ENCODE results near the gene PLA2G5. TPM values are rescaled to one million over a fixed set of nuclear protein-coding genes. Genes with fewer than 3 reads are reported as not detected.

Gene PLA2G5
- total and polyA plus RNA-seq, 2 donors from 2014 or later, result 0.47 to 0.58 TPM

DNA sequence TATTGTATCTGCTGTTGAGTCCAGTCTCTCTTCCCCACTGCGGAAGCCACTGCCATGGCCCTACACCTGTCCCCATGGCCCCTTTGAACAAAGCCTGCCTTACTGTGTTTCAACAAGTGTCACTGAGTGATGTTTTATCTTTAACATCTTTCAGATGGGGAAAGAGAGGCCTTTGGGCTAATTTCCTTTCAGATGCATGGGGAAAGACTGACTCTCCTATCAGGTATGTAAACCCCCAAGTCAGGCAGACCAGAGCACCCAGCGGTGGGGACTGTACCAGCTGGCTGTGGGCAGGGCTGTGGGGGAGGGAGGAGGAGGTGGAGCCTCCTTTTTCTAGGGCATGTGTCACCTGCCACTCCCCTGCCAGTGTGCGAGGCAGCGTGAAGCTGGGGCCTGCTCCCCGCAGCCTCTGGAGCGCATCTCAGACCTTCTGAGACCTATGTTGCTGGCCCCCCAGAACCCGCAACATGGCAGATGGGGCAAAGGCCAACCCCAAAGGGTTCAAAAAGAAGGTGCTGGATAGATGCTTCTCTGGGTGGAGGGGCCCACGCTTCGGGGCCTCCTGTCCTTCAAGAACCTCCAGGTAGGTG lies 69.1 kb downstream of the PLA2G5 start, which contains the start of gene PLA2G2F:
Gene PLA2G2F (plus strand): TSS at position 363 of the 590 bp plus-strand sequence. CDS start 105 bp downstream, at position 468.
- Histone ChIP-seq H3K36me3 (ENCODE audit: control insufficient read depth in 2 of 3, insufficient read depth in 3 of 3, low read length in 3 of 3) (no peaks in the 10 kb centered on the region), H3K27ac (ENCODE audit: low read depth in 2 of 2, low read length in 2 of 2) (no peak within 1 kb of the TSS), H3K9me3 (ENCODE audit: control insufficient read depth in 2 of 3, insufficient read depth in 1 of 3, low read length in 3 of 3) (no peaks in the 10 kb centered on the region), H3K4me3 (ENCODE audit: low read length in 3 of 3) (no peak within 1 kb of the TSS), H3K27me3 (ENCODE audit: control insufficient read depth, insufficient read depth, low read length) (no peaks in the 10 kb centered on the region), H3K4me1 (ENCODE audit: control insufficient read depth in 2 of 3, insufficient read depth in 2 of 3, low read depth in 1 of 3, low read length in 3 of 3) (no peaks in the 10 kb centered on the region), H3K9ac (ENCODE audit: low read length in 3 of 3) (no peak within 1 kb of the TSS)
- intact Hi-C loops (cut with DNase I), result no loop called here
- DNase-seq (no peak), FAIRE-seq (no peak)
- TF ChIP-seq, protein P1, sequence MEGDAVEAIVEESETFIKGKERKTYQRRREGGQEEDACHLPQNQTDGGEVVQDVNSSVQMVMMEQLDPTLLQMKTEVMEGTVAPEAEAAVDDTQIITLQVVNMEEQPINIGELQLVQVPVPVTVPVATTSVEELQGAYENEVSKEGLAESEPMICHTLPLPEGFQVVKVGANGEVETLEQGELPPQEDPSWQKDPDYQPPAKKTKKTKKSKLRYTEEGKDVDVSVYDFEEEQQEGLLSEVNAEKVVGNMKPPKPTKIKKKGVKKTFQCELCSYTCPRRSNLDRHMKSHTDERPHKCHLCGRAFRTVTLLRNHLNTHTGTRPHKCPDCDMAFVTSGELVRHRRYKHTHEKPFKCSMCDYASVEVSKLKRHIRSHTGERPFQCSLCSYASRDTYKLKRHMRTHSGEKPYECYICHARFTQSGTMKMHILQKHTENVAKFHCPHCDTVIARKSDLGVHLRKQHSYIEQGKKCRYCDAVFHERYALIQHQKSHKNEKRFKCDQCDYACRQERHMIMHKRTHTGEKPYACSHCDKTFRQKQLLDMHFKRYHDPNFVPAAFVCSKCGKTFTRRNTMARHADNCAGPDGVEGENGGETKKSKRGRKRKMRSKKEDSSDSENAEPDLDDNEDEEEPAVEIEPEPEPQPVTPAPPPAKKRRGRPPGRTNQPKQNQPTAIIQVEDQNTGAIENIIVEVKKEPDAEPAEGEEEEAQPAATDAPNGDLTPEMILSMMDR (IDR thresholded peaks at IDR 0.05; ENCODE audit: borderline replicate concordance, extremely low read depth, insufficient read depth), result no peak

DNA sequence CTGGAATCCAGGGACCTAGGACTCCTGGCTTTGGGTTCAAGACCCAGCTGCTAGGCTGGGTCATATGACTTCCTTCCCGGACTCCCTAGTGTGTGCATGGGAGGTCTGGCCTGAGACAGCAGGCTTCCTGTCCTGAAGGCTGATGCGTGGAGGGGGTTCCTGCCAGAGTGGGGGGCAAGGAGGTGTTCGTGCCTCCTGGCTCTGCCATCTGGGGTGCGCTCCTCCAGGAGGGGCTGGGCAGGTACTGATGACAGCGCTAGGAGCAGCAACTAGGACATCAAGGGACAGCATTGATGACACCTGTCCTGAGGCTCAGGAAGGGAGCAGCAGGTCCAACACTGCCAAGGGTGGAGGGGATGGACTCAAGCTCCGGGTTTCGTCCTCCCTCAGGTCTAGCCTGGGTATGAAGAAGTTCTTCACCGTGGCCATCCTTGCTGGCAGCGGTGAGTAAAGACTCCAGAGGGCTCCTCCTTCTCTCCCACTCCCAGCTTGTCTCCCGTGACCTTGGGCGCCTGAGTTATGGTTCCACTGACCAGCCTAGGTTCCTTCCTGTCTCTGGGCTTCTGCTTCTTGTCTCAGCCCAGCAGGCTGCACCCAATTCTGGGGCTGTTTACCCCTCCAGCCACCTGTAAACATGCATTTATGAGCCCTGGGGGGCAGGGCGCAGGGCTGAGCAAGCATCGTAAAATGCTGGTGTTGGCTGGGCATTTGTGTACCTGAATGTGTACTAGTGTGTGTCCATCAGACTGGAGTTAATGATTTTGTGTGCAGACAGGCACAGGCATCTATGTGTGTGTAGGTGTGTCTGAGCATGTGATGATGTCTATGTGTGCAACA lies 70.0 kb downstream of the PLA2G5 start:
- Histone ChIP-seq H3K36me3 (ENCODE audit: control insufficient read depth in 2 of 3, insufficient read depth in 3 of 3, low read length in 3 of 3) (no peaks in the 10 kb centered on the region), H3K27ac (ENCODE audit: low read depth in 2 of 2, low read length in 2 of 2) (no peak overlapping the region), H3K27me3 (ENCODE audit: control insufficient read depth, insufficient read depth, low read length) (no peaks in the 10 kb centered on the region), H3K4me1 (ENCODE audit: control insufficient read depth in 2 of 3, insufficient read depth in 2 of 3, low read depth in 1 of 3, low read length in 3 of 3) (no peaks in the 10 kb centered on the region), H3K9ac (ENCODE audit: low read length in 3 of 3) (no peak overlapping the region), H3K9me3 (ENCODE audit: control insufficient read depth in 2 of 3, insufficient read depth in 1 of 3, low read length in 3 of 3) (no peaks in the 10 kb centered on the region), H3K4me3 (ENCODE audit: low read length in 3 of 3) (no peak overlapping the region)
- intact Hi-C loops (cut with DNase I), result no loop called here
- DNase-seq (peak in 1 of 5 donors; percentile 14), FAIRE-seq (no peak)
- TF ChIP-seq, protein P1 (IDR thresholded peaks at IDR 0.05; ENCODE audit: borderline replicate concordance, extremely low read depth, insufficient read depth), result no peak

DNA sequence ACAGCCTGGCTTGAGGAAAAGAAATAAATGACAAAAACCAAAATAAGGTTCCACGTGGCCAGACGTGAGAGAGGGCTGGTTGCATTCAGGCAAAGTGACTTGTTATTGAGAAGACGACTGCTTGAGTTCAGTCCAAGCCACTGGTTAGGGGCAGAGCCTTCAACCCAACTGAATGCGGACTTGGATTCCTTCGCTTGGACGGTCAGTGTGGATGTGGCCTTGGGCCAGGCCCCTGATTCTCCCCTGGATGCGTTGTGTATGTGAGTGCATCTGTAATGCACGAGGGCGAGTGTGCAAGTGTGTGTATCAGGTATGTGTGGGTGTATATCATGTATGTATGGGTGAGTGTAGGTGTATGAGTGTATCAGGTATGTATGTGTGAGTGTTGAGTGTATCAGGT lies 71.0 kb downstream of the PLA2G5 start:
- no peak for FAIRE-seq
- intact Hi-C loops (cut with DNase I), result no loop called here

More for the DNA sequence above, 71.0 kb downstream of the PLA2G5 start:
- TF ChIP-seq, protein P1 (IDR thresholded peaks at IDR 0.05; ENCODE audit: borderline replicate concordance, extremely low read depth, insufficient read depth), result no peak
- H3K27ac ChIP-seq (ENCODE audit: low read depth in 2 of 2, low read length in 2 of 2), result no peak overlapping the region
- no peaks in the 10 kb centered on the region for H3K27me3 ChIP-seq (ENCODE audit: control insufficient read depth, insufficient read depth, low read length)
- H3K9me3 ChIP-seq (ENCODE audit: control insufficient read depth in 2 of 3, insufficient read depth in 1 of 3, low read length in 3 of 3), result no peaks in the 10 kb centered on the region
- DNase-seq, result peak in 1 of 5 donors; percentile 22
- H3K9ac ChIP-seq (ENCODE audit: low read length in 3 of 3), result no peak overlapping the region
- H3K4me3 ChIP-seq (ENCODE audit: low read length in 3 of 3), result no peak overlapping the region
- H3K36me3 ChIP-seq (ENCODE audit: control insufficient read depth in 2 of 3, insufficient read depth in 3 of 3, low read length in 3 of 3), result no peaks in the 10 kb centered on the region
- no peaks in the 10 kb centered on the region for H3K4me1 ChIP-seq (ENCODE audit: control insufficient read depth in 2 of 3, insufficient read depth in 2 of 3, low read depth in 1 of 3, low read length in 3 of 3)

All from kidney (tissue), 14 donors.